Subcutaneous adipose tissue (tissue), 4 donors: ENCODE data around the gene UBE2C. TPM values are rescaled to one million over a fixed set of nuclear protein-coding genes. Genes with fewer than 3 reads are reported as not detected.

Experiments
- total RNA-seq, 4 donors: library from RNA; depleted of rRNA; stranded (reverse); fragments of >200 nt; gene quantifications; one replicate each; pipeline ENCODE4 v1.1.0, GENCODE V29; 2016
- TF ChIP-seq, protein P1 (sequence below): fragments of 450-650 bp; IDR thresholded peaks from one replicate; pipeline ENCODE4 v1.5.1; 2016; ENCODE audit warnings: low read depth, mild to moderate bottlenecking, control low read depth, antibody characterized with exemption, moderate library complexity

UBE2C gene
- total RNA-seq, 4 donors from 2014 or later = 1.3 to 3.1 (median 1.8) TPM; not detected in 1

DNA sequence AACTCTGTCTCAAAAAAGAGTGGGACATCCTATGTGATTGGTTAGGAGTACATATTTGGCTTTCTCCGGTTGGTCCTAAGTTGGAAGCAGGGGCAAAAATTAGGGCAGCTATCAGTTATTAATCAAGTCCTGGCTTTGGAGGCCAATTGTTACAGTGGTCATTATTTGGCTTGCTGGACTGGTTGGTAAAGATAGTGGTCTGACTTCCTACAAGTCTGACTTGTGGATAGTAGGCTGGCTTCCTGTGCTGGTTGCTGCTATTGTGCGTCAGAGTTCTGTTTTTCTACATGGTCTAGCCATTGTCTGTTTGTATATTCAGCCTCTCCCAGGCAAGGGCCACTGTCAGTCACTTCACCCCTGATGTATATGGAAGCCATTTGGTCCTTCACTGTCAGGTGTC lies 37.8 kb downstream of the UBE2C start:
- TF ChIP-seq, protein P1, sequence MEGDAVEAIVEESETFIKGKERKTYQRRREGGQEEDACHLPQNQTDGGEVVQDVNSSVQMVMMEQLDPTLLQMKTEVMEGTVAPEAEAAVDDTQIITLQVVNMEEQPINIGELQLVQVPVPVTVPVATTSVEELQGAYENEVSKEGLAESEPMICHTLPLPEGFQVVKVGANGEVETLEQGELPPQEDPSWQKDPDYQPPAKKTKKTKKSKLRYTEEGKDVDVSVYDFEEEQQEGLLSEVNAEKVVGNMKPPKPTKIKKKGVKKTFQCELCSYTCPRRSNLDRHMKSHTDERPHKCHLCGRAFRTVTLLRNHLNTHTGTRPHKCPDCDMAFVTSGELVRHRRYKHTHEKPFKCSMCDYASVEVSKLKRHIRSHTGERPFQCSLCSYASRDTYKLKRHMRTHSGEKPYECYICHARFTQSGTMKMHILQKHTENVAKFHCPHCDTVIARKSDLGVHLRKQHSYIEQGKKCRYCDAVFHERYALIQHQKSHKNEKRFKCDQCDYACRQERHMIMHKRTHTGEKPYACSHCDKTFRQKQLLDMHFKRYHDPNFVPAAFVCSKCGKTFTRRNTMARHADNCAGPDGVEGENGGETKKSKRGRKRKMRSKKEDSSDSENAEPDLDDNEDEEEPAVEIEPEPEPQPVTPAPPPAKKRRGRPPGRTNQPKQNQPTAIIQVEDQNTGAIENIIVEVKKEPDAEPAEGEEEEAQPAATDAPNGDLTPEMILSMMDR = no peak

DNA sequence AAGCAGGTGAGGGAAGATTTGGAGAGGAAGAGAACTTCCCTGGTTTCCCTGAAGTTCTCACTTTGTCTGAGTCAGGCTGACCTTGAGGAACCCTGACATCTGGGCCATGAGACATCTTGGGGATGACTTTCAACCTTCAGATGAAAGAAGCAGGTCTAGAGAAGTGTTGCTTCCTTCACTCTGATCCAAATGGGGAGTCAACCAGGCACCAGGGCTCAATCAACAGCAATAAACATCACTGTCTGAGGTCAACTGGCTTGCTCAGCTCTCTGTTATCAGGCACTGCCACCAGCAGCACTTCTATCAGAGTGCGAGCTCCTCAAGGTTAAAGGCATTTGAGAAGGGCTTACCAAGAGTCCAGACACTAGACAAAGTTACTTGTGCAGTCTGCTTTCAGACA lies 38.5 kb downstream of the UBE2C start:
- TF ChIP-seq, protein P1 = no peak

DNA sequence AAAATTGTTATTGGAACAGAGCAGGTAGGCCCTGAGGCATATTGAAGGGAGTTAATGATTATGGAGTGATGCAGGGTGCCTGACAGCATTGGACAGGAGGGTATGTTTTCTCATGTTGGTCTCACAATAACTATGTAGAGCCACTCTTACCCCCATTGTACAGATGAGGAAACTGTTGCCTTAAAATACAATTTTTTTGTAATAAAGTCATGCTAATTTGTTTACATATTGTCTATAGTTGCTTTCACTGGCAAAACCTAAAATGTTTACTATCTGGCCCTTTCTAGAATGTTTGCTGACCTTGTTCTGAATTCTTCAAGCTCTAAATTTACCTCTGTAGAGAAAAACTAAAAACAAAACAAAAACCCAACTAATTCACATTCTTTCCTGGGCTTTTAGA lies 39.1 kb downstream of the UBE2C start:
- TF ChIP-seq, protein P1 = no peak

DNA sequence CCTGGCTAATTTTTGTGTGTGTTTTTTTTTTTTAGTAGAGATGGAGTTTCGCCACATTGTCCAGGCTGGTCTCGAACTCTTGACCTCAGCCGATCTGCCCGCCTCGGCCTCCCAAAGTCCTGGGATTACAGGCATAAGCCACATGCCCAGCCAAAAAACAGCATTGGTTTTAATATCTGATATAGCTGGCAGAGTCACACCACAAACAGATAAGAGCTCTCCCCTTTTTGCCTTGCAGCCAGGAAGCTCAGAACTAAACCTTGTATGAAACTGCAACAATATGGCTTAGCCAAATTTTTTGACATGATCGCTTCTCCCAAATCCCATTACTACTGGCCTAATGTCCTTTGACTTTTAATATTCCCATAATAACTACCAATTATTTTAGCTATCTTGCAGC lies 39.9 kb downstream of the UBE2C start:
- TF ChIP-seq, protein P1 = no peak

DNA sequence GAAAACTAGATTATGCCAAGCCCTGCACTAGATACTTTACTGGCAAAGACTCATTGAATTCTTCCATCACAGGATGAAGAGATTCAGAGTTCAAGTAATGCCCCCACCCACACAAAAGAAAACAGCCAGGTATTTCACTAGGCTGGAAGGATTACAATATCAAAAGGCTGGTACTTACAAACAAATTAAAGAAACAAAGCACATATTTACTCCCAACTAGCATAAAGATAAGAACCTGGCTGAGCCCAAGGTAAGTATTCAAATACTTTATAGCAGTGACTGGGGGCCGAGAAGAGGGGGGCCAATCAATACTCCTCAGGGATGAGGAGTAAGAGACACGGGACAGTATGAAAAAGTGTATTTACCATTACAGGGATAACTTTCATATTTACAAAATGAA lies 41.0 kb downstream of the UBE2C start:
- TF ChIP-seq, protein P1 = no peak

DNA sequence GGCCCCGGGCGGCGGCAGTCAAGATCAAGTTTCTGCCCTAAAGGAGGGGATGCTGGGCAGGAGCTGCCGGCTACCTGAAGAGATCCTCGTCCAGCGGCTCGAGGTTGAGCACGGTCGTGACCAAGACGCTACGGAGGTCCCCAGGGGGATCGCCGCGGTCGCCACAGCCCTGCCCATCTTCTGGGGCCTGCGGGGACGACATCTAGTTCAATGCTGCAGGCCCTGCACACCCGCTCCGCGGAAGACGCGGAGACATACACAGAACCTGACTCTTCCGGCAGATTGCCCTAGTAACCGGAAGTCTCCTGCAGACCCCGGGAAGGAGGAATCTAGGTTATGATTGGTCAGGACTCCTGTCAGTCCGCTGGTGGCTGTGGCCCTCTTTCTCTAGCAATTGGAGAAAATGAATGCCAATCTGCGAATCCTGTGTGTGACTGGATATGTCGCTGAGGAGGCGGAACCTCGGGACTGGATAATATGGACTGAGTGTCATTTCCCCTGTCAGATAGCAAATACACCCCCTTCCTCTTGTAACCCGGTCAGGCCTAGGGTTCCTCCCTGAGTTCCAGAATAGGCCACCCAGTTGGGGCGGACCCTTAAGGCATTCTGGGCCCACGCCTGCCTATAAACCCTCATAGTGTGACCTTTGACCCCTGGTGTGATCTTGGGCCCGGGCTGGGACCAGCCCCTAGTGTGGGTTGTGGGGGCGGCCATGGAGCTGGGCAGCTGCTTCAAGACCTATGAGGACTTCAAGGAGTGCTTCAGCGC lies 44.9 kb downstream of the UBE2C start, which contains the start of the genes ACOT8 and ZSWIM3:
Gene ACOT8 (minus strand): TSS at position 279 of the 768 bp plus-strand sequence. CDS start 77 bp downstream, at position 202.
Gene ZSWIM3 (plus strand): TSS at position 501 of the 768 bp plus-strand sequence. CDS start 212 bp downstream, at position 713.
- TF ChIP-seq, protein P1 = no peak

DNA sequence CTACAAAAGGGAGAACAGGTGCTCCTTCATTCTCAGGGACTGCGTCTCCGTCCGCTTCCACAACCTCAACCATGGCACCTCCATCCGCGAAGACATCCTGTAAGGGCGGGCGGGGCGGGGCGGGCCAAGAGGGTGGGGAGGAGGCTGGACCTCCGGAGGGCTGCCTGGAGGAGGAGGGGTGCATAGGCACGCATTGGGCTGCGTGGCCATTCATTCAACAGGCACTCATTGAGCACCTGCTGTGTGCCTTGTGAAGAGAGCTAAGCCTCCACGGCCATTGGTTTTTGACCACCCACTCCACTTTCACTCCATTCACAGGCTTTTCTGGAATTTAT lies 45.4 kb downstream of the UBE2C start:
- TF ChIP-seq, protein P1 = no peak
